Astrocyte of the cerebellum (primary cell): ENCODE measurements around the gene PPP4R1.
A peak's percentile ranks its signal among the peaks of the same experiment; 100 is the strongest.

Source experiments
- DNase-seq: peaks from one replicate; pipeline ENCODE4 v3.0.0-alpha.2; 2011; ENCODE audit warnings: low read depth
- H3K4me3 ChIP-seq: 2 replicates; pipeline ENCODE4 v1.5.1; 2011; ENCODE audit warnings: mild to moderate bottlenecking, low read depth, low read length, moderate library complexity
- CTCF ChIP-seq: IDR thresholded peaks from 2 replicates; pipeline ENCODE4 v1.5.1; 2012; ENCODE audit warnings: low read length, low read depth, moderate library complexity, mild to moderate bottlenecking; ENCODE audit errors: missing control alignments
- in situ Hi-C: cut with HindIII; loops from 2 replicates; pipeline ENCODE4 v1.10.0; 2017; ENCODE audit warnings: low sequenced_read_pairs

Gene PPP4R1

GRCh38 chr18:9570255-9570654 lies 44.1 kb downstream of the PPP4R1 start:
- in situ Hi-C loops = no loop called here
- TF ChIP-seq CTCF = no peak
- no peak for DNase-seq
- H3K4me3 ChIP-seq = no peak overlapping the region

- DNase-seq = no peak
- no peak overlapping the region for H3K4me3 ChIP-seq
- in situ Hi-C loops = no loop called here
- no peak for TF ChIP-seq CTCF
Measured at GRCh38 chr18:9569178-9569577, 45.2 kb downstream of the PPP4R1 start.

GRCh38 chr18:9568186-9568585 lies 46.2 kb downstream of the PPP4R1 start:
- no peak for TF ChIP-seq CTCF
- in situ Hi-C loops = no loop called here
- H3K4me3 ChIP-seq = no peak overlapping the region
- no peak for DNase-seq

- no peak for TF ChIP-seq CTCF
- no peak overlapping the region for H3K4me3 ChIP-seq
- DNase-seq = peak; percentile 6
- in situ Hi-C loops = no loop called here
Measured at GRCh38 chr18:9565407-9565806, 49.0 kb downstream of the PPP4R1 start.

- DNase-seq = no peak
Measured at GRCh38 chr18:9563331-9563730, 51.0 kb downstream of the PPP4R1 start.

GRCh38 chr18:9562584-9562983 lies 51.8 kb downstream of the PPP4R1 start:
- no peak overlapping the region for H3K4me3 ChIP-seq
- no peak for DNase-seq
- in situ Hi-C loops = no loop called here
- TF ChIP-seq CTCF = no peak

More at GRCh38 chr18:9563331-9563730, 51.0 kb downstream of the PPP4R1 start:
- TF ChIP-seq CTCF = no peak
- in situ Hi-C loops = no loop called here
- no peak overlapping the region for H3K4me3 ChIP-seq

GRCh38 chr18:9561759-9562158 lies 52.6 kb downstream of the PPP4R1 start:
- no peak overlapping the region for H3K4me3 ChIP-seq
- in situ Hi-C loops = no loop called here
- TF ChIP-seq CTCF = no peak
- DNase-seq = no peak
